Mesodermal cell (in vitro differentiated cells): ENCODE data around the gene CACFD1.
A peak's percentile ranks its signal among the peaks of the same experiment; 100 is the strongest.

Experiments
- H3K27ac ChIP-seq: 2 replicates; pipeline ENCODE4 v1.7.0; 2013; ENCODE audit warnings: mild to moderate bottlenecking, low read depth, low read length, moderate library complexity; ENCODE audit not compliant: severe bottlenecking
- H3K36me3 ChIP-seq: 2 replicates; pipeline ENCODE4 v1.7.1; 2013; ENCODE audit warnings: mild to moderate bottlenecking, low read length, moderate library complexity; ENCODE audit not compliant: control insufficient read depth, insufficient read depth
- H3K4me1 ChIP-seq: one replicate; pipeline ENCODE4 v1.7.1; 2013; ENCODE audit warnings: mild to moderate bottlenecking, low read length; ENCODE audit not compliant: insufficient read depth, control insufficient read depth, poor library complexity, severe bottlenecking
- H3K4me3 ChIP-seq: 2 replicates; pipeline ENCODE4 v1.7.0; 2013; ENCODE audit warnings: low read length, control low read depth, mild to moderate bottlenecking; ENCODE audit not compliant: insufficient read depth, poor library complexity, severe bottlenecking; ENCODE audit errors: extremely low read depth
- H3K9me3 ChIP-seq: 2 replicates; pipeline ENCODE4 v1.7.1; 2013; ENCODE audit warnings: mild to moderate bottlenecking, low read length, moderate library complexity; ENCODE audit not compliant: control insufficient read depth
- WGBS, 2 experiments: methylation state at CpG; one replicate each; pipeline ENCODE4 v1.1.5; 2013; ENCODE audit warnings: missing lambda C conversion rate in 2 of 2; ENCODE audit not compliant: insufficient coverage in 2 of 2; 5-methylcytosine and 5-hydroxymethylcytosine counted together

Gene CACFD1

GRCh38 chr9:133464638-133465037, 4.9 kb downstream of the CACFD1 start:
- Histone ChIP-seq H3K36me3 (peaks cover 11% of the 10 kb centered on the region), H3K27ac (no peak overlapping the region), H3K9me3 (no peaks in the 10 kb centered on the region), H3K4me1 (peaks cover 4% of the 10 kb centered on the region), H3K4me3 (no peak overlapping the region)
- WGBS, 2 experiments, result 95% methylated on average over 8 of the region's 10 CpGs

DNA sequence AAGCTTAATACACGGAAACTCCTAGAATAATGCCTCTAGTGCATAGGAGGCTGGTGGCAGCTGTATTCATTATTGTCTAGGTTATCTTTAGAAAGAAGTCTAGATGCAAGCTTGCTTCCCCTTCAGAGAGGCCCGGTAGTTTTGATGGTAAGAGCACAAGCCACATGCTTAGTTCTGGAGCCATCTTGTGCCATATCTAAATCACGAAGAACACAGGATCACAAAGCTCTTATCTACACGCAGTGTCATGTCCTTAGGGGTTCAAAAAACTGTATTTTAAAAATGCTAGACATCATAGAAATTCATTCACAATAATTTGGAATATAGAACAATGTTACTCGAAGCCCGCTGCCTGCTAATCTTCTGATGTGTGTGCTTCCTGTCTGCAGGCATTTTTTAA, 6.2 kb downstream of the CACFD1 start:
- Histone ChIP-seq H3K4me3 (no peak overlapping the region), H3K9me3 (no peaks in the 10 kb centered on the region), H3K4me1 (no peaks in the 10 kb centered on the region), H3K36me3 (peaks cover 11% of the 10 kb centered on the region), H3K27ac (no peak overlapping the region)
- WGBS, 2 experiments, result 95 to 100% methylated on average over 2 to 3 of the region's 6 CpGs

GRCh38 chr9:133467101-133467500, 7.3 kb downstream of the CACFD1 start:
- peaks cover 22% of the 10 kb centered on the region for H3K36me3 ChIP-seq
- whole genome bisulfite sequencing, 2 experiments, result 87% methylated on average over 7 to 10 of the region's 10 CpGs
- H3K4me1 ChIP-seq, result no peaks in the 10 kb centered on the region
- no peak overlapping the region for H3K4me3 ChIP-seq
- no peak overlapping the region for H3K27ac ChIP-seq
- H3K9me3 ChIP-seq, result no peaks in the 10 kb centered on the region

DNA sequence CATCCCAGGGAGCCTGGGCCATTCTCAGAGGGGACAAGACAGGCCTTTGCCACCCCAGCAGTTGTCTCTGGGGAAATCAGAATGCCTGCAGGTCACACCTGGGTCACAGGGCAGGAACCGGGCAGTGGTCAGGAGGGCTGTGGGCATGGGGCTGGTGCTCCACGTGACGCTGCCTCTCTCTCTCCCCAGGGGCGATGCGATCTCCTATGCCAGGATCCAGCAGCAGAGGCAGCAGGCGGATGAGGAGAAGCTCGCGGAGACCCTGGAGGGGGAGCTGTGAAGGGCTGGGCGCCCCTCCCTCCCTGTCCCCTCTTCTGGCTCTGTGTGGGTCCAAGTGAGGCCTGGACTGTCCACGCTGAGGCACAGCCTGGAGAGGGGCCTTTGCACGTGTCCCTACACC, 8.6 kb downstream of the CACFD1 start:
- WGBS, 2 experiments, result 89 to 100% methylated on average over 3 to 4 of the region's 11 CpGs
- peaks cover 35% of the 10 kb centered on the region for H3K36me3 ChIP-seq

DNA sequence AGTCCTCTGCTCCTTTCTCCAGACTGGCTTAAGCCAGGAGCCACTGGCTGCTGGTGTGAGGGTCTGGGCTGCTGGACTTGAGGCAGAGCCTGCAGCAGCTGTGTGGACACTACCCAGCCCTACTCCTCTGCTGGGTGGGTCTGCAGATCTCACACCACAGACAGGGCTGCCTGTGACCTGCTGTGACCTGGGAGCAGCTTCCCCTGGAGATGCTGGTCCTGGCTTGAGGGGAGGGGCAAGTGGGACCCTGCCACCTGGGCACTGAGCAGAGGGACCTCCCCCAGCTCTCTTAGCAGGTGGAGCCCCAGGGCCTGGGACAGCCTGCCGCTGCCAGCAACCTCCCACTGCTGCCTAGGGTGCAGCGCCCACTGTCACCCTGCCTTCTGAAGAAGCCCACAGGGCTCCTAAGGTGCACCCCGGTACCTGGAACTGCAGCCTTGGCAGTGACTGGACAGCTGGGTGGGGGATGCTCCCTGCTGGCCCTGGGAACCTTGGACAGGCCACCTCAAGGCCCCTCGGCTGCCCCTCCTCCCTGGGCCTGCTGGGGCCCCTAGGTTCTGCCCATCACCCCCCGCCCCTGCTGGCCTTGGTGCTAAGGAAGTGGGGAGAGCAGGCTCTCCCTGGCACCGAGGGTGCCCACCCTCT, 9.1 kb downstream of the CACFD1 start:
- Histone ChIP-seq H3K4me3 (no peak overlapping the region), H3K36me3 (peaks cover 40% of the 10 kb centered on the region), H3K27ac (no peak overlapping the region), H3K9me3 (no peaks in the 10 kb centered on the region), H3K4me1 (peaks cover 3% of the 10 kb centered on the region)
- 93 to 100% methylated on average over 3 to 6 of the region's 6 CpGs for WGBS, 2 experiments

More for the DNA sequence above, 8.6 kb downstream of the CACFD1 start:
- no peaks in the 10 kb centered on the region for H3K9me3 ChIP-seq
- H3K4me1 ChIP-seq, result peaks cover 3% of the 10 kb centered on the region
- H3K4me3 ChIP-seq, result no peak overlapping the region
- H3K27ac ChIP-seq, result no peak overlapping the region

GRCh38 chr9:133470427-133470924, 10.7 kb downstream of the CACFD1 start:
- no peak overlapping the region for H3K4me3 ChIP-seq
- peaks cover 3% of the 10 kb centered on the region for H3K4me1 ChIP-seq
- WGBS, 2 experiments, result 84 to 85% methylated on average over 11 to 14 of the region's 16 CpGs
- no peaks in the 10 kb centered on the region for H3K9me3 ChIP-seq
- peaks cover 48% of the 10 kb centered on the region for H3K36me3 ChIP-seq
- H3K27ac ChIP-seq, result peak overlapping the region; percentile 45

- Histone ChIP-seq H3K9me3 (no peaks in the 10 kb centered on the region), H3K4me1 (peaks cover 3% of the 10 kb centered on the region), H3K36me3 (peaks cover 48% of the 10 kb centered on the region), H3K4me3 (no peak overlapping the region), H3K27ac (peak overlapping the region; percentile 45)
- 97 to 100% methylated on average over 3 to 6 of the region's 7 CpGs for WGBS, 2 experiments
Measured at GRCh38 chr9:133470988-133471387, 11.2 kb downstream of the CACFD1 start.

GRCh38 chr9:133471551-133472276, 11.9 kb downstream of the CACFD1 start:
- no peak overlapping the region for H3K27ac ChIP-seq
- H3K4me3 ChIP-seq, result no peak overlapping the region
- 95% methylated on average over 22 to 27 of the region's 27 CpGs for WGBS, 2 experiments
- no peaks in the 10 kb centered on the region for H3K9me3 ChIP-seq
- H3K4me1 ChIP-seq, result peaks cover 3% of the 10 kb centered on the region
- peaks cover 55% of the 10 kb centered on the region for H3K36me3 ChIP-seq

DNA sequence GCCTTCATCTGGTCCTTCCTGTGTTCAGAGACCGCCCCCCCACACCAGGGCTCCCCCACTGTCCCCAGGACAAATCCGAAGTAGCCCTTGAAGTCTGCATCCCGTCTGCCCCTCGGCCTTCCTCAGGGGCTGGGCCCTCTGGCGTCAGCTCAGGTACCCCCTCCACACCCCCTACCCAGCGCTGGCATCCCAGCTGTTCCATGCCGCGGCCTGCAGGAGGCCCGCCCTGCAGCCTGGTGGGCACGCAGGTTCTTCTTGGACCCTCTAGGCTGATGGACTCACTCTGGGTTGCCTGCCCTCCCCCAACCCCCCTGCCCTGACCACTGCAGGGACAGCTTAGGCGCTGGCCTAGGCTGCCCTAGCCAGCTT, 12.5 kb downstream of the CACFD1 start:
- no peak overlapping the region for H3K4me3 ChIP-seq
- 88 to 94% methylated on average over 6 to 9 of the region's 11 CpGs for WGBS, 2 experiments
- H3K27ac ChIP-seq, result no peak overlapping the region
- H3K4me1 ChIP-seq, result peaks cover 8% of the 10 kb centered on the region
- peaks cover 61% of the 10 kb centered on the region for H3K36me3 ChIP-seq
- H3K9me3 ChIP-seq, result no peaks in the 10 kb centered on the region

DNA sequence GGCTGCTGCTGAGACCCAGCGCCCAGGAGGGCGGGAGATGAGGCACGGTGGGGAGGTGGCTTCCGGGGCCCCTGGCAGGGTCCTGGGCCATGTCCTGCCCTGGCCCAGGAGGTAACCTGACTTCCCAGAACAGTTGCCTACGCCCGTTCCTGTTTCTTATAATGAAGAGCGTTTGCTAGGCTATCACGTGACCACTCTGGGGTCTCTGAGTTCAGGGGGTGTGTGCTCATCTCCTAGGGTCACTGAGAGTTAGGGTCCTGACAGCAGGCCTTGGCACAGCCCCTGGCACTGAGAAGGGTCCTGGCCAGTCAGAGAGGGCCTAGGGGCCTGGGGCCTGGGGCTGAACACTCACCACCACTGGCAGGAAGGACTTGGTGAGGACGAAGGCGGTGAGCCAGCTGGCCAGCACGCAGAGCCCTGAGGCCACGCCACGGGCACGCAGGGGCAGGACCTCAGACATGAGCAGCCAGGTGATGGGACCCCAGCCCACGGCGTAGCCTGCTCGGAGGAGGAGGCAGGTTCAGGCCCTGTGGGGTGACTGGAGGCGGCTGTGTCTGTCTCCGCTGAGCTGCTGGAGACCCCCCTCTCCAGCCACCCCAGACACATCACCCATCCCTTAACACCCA, 13.1 kb downstream of the CACFD1 start:
- peaks cover 14% of the 10 kb centered on the region for H3K4me1 ChIP-seq
- no peak overlapping the region for H3K27ac ChIP-seq
- no peaks in the 10 kb centered on the region for H3K9me3 ChIP-seq
- H3K36me3 ChIP-seq, result peaks cover 65% of the 10 kb centered on the region
- H3K4me3 ChIP-seq, result no peak overlapping the region
- WGBS, 2 experiments, result 95 to 98% methylated on average over 17 to 18 of the region's 19 CpGs
